Endothelial cell of umbilical vein (primary cell): Measurements from ENCODE around the gene NDUFS5. TPM values are rescaled to one million over a fixed set of nuclear protein-coding genes. Genes with fewer than 3 reads are reported as not detected.

Experiments used
- BruUV-seq: library from RNA; stranded (reverse); fragments of 400-500 nt; replicated peaks from 2 replicates; lab custom pipeline; 2021; lab: Mats Ljungman, UMichigan
- CTCF ChIA-PET: fragments of 300-600, 350-600 bp; sonication (Branson Sonifier 250); formaldehyde crosslinking; loops from one replicate; lab custom pipeline; 2021; ENCODE audit warnings: antibody characterized with exemption, inconsistent platforms; lab: Charles Lee
- POLR2A ChIA-PET: fragments of 300-600, 350-600 bp; sonication (Branson Sonifier 250); formaldehyde crosslinking; loops from one replicate; lab custom pipeline; 2021; ENCODE audit warnings: antibody characterized with exemption, inconsistent platforms; lab: Charles Lee
- DNase-seq: peaks from one replicate; pipeline ENCODE4 v3.0.0-alpha.2; 2011; ENCODE audit warnings: low read depth, low spot score
- FAIRE-seq: peaks from 2 replicates; lab custom pipeline; 2011; peaks lifted over from hg19 to GRCh38; lab: Jason Lieb, UNC
- H2AFZ ChIP-seq: 2 replicates; pipeline ENCODE4 v1.6.0; 2012; ENCODE audit warnings: low read depth, low read length, control low read depth, inconsistent platforms
- H3K27ac ChIP-seq: 2 replicates; pipeline ENCODE4 v1.5.1; 2011; ENCODE audit warnings: low read depth, mild to moderate bottlenecking, control low read depth, low read length, moderate library complexity; ENCODE audit not compliant: insufficient read depth
- H3K27me3 ChIP-seq, 2 experiments: 2 replicates each; pipeline versions ENCODE4 v1.6.0 to v1.6.1; 2011; ENCODE audit warnings: low read length in 2 of 2, mixed read lengths in 1 of 2; ENCODE audit not compliant: control insufficient read depth in 2 of 2, insufficient read depth in 2 of 2
- H3K36me3 ChIP-seq, 2 experiments: 2 replicates in 1 of 2; 3 replicates in 1 of 2; pipeline ENCODE4 v1.5.1; 2011; ENCODE audit warnings: low read length in 2 of 2, mild to moderate bottlenecking in 1 of 2, moderate library complexity in 1 of 2; ENCODE audit not compliant: control insufficient read depth in 2 of 2, insufficient read depth in 2 of 2; ENCODE audit errors: extremely low read depth in 1 of 2
- H3K4me1 ChIP-seq: 3 replicates; pipeline ENCODE4 v1.5.1; 2011; ENCODE audit warnings: mild to moderate bottlenecking, low read length; ENCODE audit not compliant: control insufficient read depth, insufficient read depth; ENCODE audit errors: extremely low read depth
- H3K4me2 ChIP-seq: 2 replicates; pipeline ENCODE4 v1.6.1; 2011; ENCODE audit warnings: low read length, control low read depth, mixed read lengths; ENCODE audit not compliant: insufficient read depth
- H3K4me3 ChIP-seq, 3 experiments: fragments of 200-600 bp in 1 of 3; sonication (generic), shearing (Covaris generic) in 1 of 3; replicated peaks in 1 of 3; 2 replicates each; pipeline ENCODE4 v1.5.1; 2011 to 2016; ENCODE audit warnings: control low read depth in 3 of 3, low read length in 3 of 3, mild to moderate bottlenecking in 2 of 3, inconsistent platforms in 1 of 3, low read depth in 1 of 3, moderate library complexity in 1 of 3; ENCODE audit not compliant: insufficient read depth in 1 of 3
- H3K79me2 ChIP-seq: 2 replicates; pipeline ENCODE4 v1.6.0; 2012; ENCODE audit warnings: low read length, inconsistent platforms; ENCODE audit not compliant: control insufficient read depth, insufficient read depth
- H3K9ac ChIP-seq: replicated peaks from 2 replicates; pipeline ENCODE3; 2011; ENCODE audit warnings: low read length, control low read depth; ENCODE audit not compliant: insufficient read depth; ENCODE audit errors: extremely low read depth
- H3K9me1 ChIP-seq: replicated peaks from 3 replicates; pipeline ENCODE4 v1.6.0; 2011; ENCODE audit warnings: mild to moderate bottlenecking, low read length; ENCODE audit not compliant: control insufficient read depth, insufficient read depth; ENCODE audit errors: extremely low read depth
- H3K9me3 ChIP-seq: replicated peaks from 2 replicates; pipeline ENCODE4 v1.5.1; 2012; ENCODE audit warnings: low read length, inconsistent platforms; ENCODE audit not compliant: control insufficient read depth, insufficient read depth
- H4K20me1 ChIP-seq: replicated peaks from 2 replicates; pipeline ENCODE3; 2011; ENCODE audit warnings: mild to moderate bottlenecking, low read length; ENCODE audit not compliant: control insufficient read depth, insufficient read depth; ENCODE audit errors: extremely low read depth
- CTCF ChIP-seq, 2 donors: IDR thresholded peaks; 1 replicate in 1 of 2; 2 replicates in 1 of 2; pipeline ENCODE4 v1.5.1; 2011; ENCODE audit warnings: low read length in 2 of 2, mild to moderate bottlenecking in 2 of 2, moderate library complexity in 2 of 2, control low read depth in 1 of 2, inconsistent platforms in 1 of 2, low read depth in 1 of 2; ENCODE audit not compliant: insufficient read depth in 1 of 2; ENCODE audit errors: extremely low read depth in 1 of 2
- EZH2 ChIP-seq: IDR thresholded peaks from 2 replicates; pipeline ENCODE4 v1.6.1; 2012; ENCODE audit warnings: borderline replicate concordance, low read depth, mild to moderate bottlenecking, moderate library complexity, low read length, inconsistent platforms; ENCODE audit not compliant: severe bottlenecking
- FOS ChIP-seq: IDR thresholded peaks from 2 replicates; pipeline ENCODE4 v1.6.1; 2011; ENCODE audit warnings: mild to moderate bottlenecking, low read length, moderate library complexity, borderline replicate concordance; ENCODE audit not compliant: insufficient read depth
- GATA2 ChIP-seq: IDR thresholded peaks from 2 replicates; pipeline ENCODE4 v1.7.0; 2011; ENCODE audit warnings: low read depth, mild to moderate bottlenecking, moderate library complexity, mixed read lengths, low read length; ENCODE audit not compliant: insufficient read length, insufficient read depth
- JUN ChIP-seq: IDR thresholded peaks from 2 replicates; pipeline ENCODE4 v1.6.1; 2011; ENCODE audit warnings: borderline replicate concordance, low read depth; ENCODE audit not compliant: insufficient read length, insufficient read depth
- MYC ChIP-seq: IDR thresholded peaks from one replicate; pipeline ENCODE4 v1.6.1; 2011; ENCODE audit warnings: mild to moderate bottlenecking, low read depth, low read length
- POLR2A ChIP-seq: IDR thresholded peaks from 2 replicates; pipeline ENCODE4 v1.6.1; 2012; ENCODE audit warnings: low read depth, mild to moderate bottlenecking, control low read depth, low read length
- POLR2AphosphoS5 ChIP-seq: IDR thresholded peaks from 2 replicates; pipeline ENCODE4 v1.6.1; 2012; ENCODE audit warnings: low read depth, mild to moderate bottlenecking, control low read depth, low read length, moderate library complexity; ENCODE audit not compliant: insufficient read depth
- dilution Hi-C: fragments of 300-500 bp; cut with MboI; formaldehyde crosslinking; loops from one replicate; pipeline ENCODE4 v1.15.0; 2019; ENCODE audit warnings: low sequenced_read_pairs; ENCODE audit not compliant: extremely low pct_ligation_motif_present
- intact Hi-C: fragments of 100-400 bp; cut with micrococcal nuclease; formaldehyde crosslinking; loops from one replicate; pipeline ENCODE4 v1.10.0; 2022
- polyA plus RNA-seq, 4 experiments: library from polyadenylated mRNA; depleted of rRNA in 3 of 4; stranded (reverse) in 3 of 4; unstranded in 1 of 4; fragments of >200 nt; gene quantifications; 2 replicates each; pipeline versions ENCODE4 v1.2.1 to v1.2.3, GENCODE V29; 2011 to 2012; ENCODE audit warnings: missing spikeins in 1 of 4
- total RNA-seq: library from RNA; stranded (reverse); gene quantifications from 2 replicates; pipeline ENCODE4 v1.2.3, GENCODE V29; 2021
- TF ChIP-seq, protein P1 (sequence below): IDR thresholded peaks from 2 replicates; pipeline ENCODE4 v1.6.1; 2011; ENCODE audit not compliant: insufficient read depth, insufficient read length

NDUFS5 gene
- total and polyA plus RNA-seq, 2 donors (not counting 3 experiments of a cell fraction or from before 2014, with no cell fraction given): 327 to 710 TPM

GRCh38 chr1:38997034-38997900 lies 28.9 kb upstream of the NDUFS5 start:
- peak; percentile 26 for FAIRE-seq
- intact Hi-C loops: no loop called here

More at GRCh38 chr1:38997034-38997900, 28.9 kb upstream of the NDUFS5 start:
- Histone ChIP-seq H3K27ac (no peak overlapping the region), H2AFZ (no peak overlapping the region), H3K4me2 (no peak overlapping the region), H3K79me2 (peaks cover 74% of the 10 kb centered on the region), H3K4me3 (no peak overlapping the region), H3K9me1 (no peaks in the 10 kb centered on the region), H4K20me1 (peaks cover 10% of the 10 kb centered on the region), H3K4me1 (peaks cover 9% of the 10 kb centered on the region), H3K9ac (no peak overlapping the region), H3K27me3 (no peaks in the 10 kb centered on the region), H3K9me3 (no peaks in the 10 kb centered on the region), H3K36me3 (peaks cover 8 to 11% of the 10 kb centered on the region in 2 experiments)
- CTCF ChIA-PET: interaction anchor here (0.7 to 1.1 kb wide), 2 partner anchors 27 to 95 kb away, joined by 3 read pairs; no protein-coding TSS in a partner anchor
- no TSS peak for BruUV-seq
- TF ChIP-seq GATA2 (no peak), CTCF (IDR thresholded peaks at IDR 0.05; ENCODE audit: extremely low read depth in 1 of 2, insufficient read depth in 1 of 2, low read depth in 1 of 2, low read length in 2 of 2) (no peak), POLR2AphosphoS5 (no peak), MYC (no peak), EZH2 (no peak), POLR2A (no peak), FOS (no peak), JUN (no peak)
- TF ChIP-seq, protein P1, sequence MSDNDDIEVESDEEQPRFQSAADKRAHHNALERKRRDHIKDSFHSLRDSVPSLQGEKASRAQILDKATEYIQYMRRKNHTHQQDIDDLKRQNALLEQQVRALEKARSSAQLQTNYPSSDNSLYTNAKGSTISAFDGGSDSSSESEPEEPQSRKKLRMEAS: no peak
- dilution Hi-C loops: no loop called here
- no peak for DNase-seq
- POLR2A ChIA-PET: no interaction called here
